HFFc6 (cell line): ENCODE data around the gene PRMT3. TPM values are rescaled to one million over a fixed set of nuclear protein-coding genes. Genes with fewer than 3 reads are reported as not detected.
"Not testable (repeated sequence)": the region's sequence is repeated elsewhere in the genome, so short reads cannot be mapped to it uniquely, and the experiment has no call there.

Experiments
- DNase-seq: peaks from one replicate; pipeline ENCODE4 v3.0.0-alpha.2; 2018
- H3K27ac Mint-ChIP-seq: 2 replicates; pipeline ENCODE4 v1.8.0; 2020; ENCODE audit warnings: mild to moderate bottlenecking, mixed read lengths
- H3K27me3 Mint-ChIP-seq: 2 replicates; pipeline ENCODE4 v1.8.0; 2021; ENCODE audit warnings: mild to moderate bottlenecking, moderate library complexity, mixed read lengths; ENCODE audit not compliant: insufficient read depth
- H3K36me3 Mint-ChIP-seq: 2 replicates; pipeline ENCODE4 v1.8.0; 2021; ENCODE audit warnings: low read depth, mixed read lengths
- H3K4me1 Mint-ChIP-seq: 2 replicates; pipeline ENCODE4 v1.8.0; 2020; ENCODE audit warnings: low read depth, mixed read lengths
- H3K4me3 Mint-ChIP-seq: 2 replicates; pipeline ENCODE4 v1.8.0; 2020; ENCODE audit warnings: mild to moderate bottlenecking, moderate library complexity, mixed read lengths
- H3K9me3 Mint-ChIP-seq: 2 replicates; pipeline ENCODE4 v1.8.0; 2020; ENCODE audit warnings: mild to moderate bottlenecking, mixed read lengths
- total RNA-seq, 6 experiments: library from RNA; stranded (reverse); fragmentation: NEBNext Ultra II Directional; extraction: Animal tissue kit (Norgen Biotek cat#: 25700); gene quantifications; 2 replicates in 1 of 6; 3 replicates in 5 of 6; pipeline ENCODE4 v1.2.3, GENCODE V29; 2021
- TF ChIP-seq, protein P1 (sequence below): fragments of 200-600 bp; sonication (generic); IDR thresholded peaks from 2 replicates; pipeline ENCODE4 v1.5.0; 2021; ENCODE audit warnings: antibody characterized with exemption, mild to moderate bottlenecking

PRMT3 gene
- total RNA-seq, 6 experiments from 2014 or later: 9.6 to 13.2 (median 12.1) TPM

DNA sequence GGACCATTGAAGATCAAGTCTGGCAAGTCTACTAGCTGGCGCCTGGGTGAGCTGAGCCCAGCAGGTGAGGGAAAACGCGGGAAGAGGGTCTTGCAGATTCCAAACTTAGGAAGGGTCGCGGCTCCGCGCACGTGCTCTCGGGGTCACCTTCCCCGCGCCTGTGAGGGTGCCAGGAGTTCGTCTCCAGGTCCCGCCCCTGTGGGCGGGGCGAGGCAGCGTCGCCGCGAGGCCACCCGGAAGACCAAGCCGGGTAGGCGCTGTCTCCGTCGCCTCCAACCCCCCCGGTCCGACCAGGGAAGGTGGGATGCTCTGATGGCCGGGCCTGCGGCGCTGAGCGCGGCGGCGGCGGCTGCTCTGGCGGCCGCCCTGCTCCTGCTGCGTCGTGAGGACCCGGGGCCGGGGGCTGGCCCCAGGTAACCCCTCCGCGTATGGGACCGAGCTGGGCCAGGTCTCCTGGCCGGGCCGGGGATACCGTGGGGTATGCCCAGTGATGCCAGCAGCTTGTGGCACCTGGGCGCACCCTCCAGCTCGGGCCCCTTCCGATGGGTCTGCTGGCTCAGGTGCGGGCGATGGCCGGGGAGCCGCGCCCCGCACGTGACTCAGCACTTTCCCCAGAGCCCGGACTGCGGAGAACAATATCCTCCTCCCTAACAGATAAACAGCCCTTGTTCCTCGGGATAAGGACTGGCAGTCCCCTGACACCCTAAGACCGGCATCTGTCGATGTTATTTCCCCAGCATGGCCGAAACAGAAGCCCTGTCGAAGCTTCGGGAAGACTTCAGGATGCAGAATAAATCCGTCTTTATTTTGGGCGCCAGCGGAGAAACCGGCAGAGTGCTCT is 23.8 kb upstream of the PRMT3 start, which contains the start of gene HTATIP2:
Gene HTATIP2 (plus strand): TSS at position 215 of the 841 bp plus-strand sequence. CDS start 524 bp downstream, at position 739.
- Mint-ChIP-seq H3K27me3 (peaks cover 1% of the 10 kb centered on the region; the same call in 1 of the 2 replicates), H3K4me1 (peaks cover 70% of the 10 kb centered on the region), H3K36me3 (peaks cover 3% of the 10 kb centered on the region; the same call in 1 of the 2 replicates), H3K4me3 (peak within 1 kb of the TSS; percentile 86), H3K9me3 (no peaks in the 10 kb centered on the region), H3K27ac (peak within 1 kb of the TSS; percentile 84)
- TF ChIP-seq, protein P1, sequence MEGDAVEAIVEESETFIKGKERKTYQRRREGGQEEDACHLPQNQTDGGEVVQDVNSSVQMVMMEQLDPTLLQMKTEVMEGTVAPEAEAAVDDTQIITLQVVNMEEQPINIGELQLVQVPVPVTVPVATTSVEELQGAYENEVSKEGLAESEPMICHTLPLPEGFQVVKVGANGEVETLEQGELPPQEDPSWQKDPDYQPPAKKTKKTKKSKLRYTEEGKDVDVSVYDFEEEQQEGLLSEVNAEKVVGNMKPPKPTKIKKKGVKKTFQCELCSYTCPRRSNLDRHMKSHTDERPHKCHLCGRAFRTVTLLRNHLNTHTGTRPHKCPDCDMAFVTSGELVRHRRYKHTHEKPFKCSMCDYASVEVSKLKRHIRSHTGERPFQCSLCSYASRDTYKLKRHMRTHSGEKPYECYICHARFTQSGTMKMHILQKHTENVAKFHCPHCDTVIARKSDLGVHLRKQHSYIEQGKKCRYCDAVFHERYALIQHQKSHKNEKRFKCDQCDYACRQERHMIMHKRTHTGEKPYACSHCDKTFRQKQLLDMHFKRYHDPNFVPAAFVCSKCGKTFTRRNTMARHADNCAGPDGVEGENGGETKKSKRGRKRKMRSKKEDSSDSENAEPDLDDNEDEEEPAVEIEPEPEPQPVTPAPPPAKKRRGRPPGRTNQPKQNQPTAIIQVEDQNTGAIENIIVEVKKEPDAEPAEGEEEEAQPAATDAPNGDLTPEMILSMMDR: no peak
- no peak for DNase-seq

DNA sequence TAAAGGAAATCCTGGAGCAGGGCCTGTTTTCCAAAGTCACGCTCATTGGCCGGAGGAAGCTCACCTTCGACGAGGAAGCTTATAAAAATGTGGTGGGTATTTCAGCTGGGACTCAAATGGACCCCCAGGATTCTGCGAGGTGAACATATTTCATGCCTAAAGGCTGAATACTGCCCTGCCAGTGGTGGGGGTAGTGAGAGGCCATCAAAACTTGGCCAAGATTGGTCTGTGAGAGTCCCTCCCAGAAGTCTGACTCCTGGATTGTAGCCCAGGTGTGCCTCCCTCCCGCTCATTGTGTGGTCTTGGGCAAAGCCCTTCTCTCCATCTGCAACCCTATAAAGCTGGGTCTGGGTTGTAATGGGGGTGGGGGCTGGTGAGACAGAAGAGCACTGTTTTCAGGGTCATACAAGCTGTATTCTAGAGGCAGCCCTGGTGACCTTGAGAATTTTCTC is 23.1 kb upstream of the PRMT3 start:
- Mint-ChIP-seq H3K36me3 (peaks cover 5% of the 10 kb centered on the region; the same call in 1 of the 2 replicates), H3K27me3 (peaks cover 1% of the 10 kb centered on the region; the same call in 1 of the 2 replicates), H3K4me3 (peak overlapping the region; percentile 86), H3K4me1 (peaks cover 74% of the 10 kb centered on the region), H3K27ac (peak overlapping the region; percentile 84), H3K9me3 (no peaks in the 10 kb centered on the region)
- TF ChIP-seq, protein P1: 0 out of 2 replicates have a peak, but pooled peaks have one; percentile 11
- DNase-seq: no peak

DNA sequence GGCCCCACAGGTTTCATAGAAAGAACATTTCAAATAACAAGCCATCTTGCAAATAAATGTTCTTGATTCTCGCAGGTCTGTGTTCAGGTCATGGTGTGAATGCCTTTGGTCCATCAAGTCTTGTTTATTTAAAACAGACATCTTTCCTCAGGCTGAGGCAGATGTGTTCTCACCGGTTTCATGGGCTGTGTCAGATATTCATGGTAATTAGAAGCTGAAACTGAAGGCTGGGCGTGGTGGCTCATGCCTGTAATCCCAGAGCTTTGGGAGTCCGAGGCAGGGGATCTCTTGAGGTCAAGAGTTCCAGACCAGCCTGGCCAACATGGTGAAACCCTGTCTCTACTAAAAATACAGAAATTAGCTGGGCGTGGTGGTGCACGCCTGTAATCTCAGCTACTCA is 22.1 kb upstream of the PRMT3 start:
- Mint-ChIP-seq H3K4me3 (peak overlapping the region; percentile 39; the same call in 1 of the 2 replicates), H3K4me1 (peaks cover 66% of the 10 kb centered on the region)
- not testable (repeated sequence) for H3K27me3 Mint-ChIP-seq, H3K27ac Mint-ChIP-seq, H3K36me3 Mint-ChIP-seq, H3K9me3 Mint-ChIP-seq, DNase-seq

DNA sequence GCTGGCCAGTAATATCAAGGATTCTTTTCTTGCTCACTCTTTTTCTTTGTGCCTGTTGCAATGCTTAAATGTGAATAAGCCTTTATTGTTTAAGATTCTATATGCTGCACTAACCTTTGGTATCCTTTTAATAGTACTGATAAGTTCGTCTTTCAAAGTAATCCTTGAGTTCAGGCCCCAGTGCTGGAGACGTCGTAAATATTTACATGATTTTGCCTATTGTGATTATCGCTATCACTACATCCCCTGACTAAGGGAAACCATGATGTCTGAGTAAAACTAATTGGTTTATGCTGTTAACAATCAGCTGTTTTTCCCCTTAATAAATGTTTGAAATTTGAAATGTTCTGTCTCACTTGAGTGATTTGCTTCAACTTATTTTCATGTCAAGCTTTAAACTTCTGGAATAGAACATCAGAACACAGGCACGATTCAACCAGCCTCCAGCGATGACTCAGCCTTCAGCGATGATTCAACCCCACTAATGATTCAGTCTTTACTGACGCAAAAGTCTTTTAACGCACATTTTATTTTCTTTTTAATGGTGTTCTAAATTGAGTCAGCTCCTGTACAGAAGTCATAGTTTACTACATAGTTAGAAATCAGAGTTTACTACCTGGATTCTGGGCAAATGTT is 20.1 kb upstream of the PRMT3 start:
- H3K36me3 Mint-ChIP-seq: peaks cover 5% of the 10 kb centered on the region; the same call in 1 of the 2 replicates
- TF ChIP-seq, protein P1: no peak
- H3K9me3 Mint-ChIP-seq: no peaks in the 10 kb centered on the region
- H3K27ac Mint-ChIP-seq: peak overlapping the region; percentile 87
- peak overlapping the region; percentile 60 for H3K4me3 Mint-ChIP-seq
- peaks cover 1% of the 10 kb centered on the region; the same call in 1 of the 2 replicates for H3K27me3 Mint-ChIP-seq
- peak; percentile 89 for DNase-seq
- H3K4me1 Mint-ChIP-seq: peaks cover 49% of the 10 kb centered on the region

DNA sequence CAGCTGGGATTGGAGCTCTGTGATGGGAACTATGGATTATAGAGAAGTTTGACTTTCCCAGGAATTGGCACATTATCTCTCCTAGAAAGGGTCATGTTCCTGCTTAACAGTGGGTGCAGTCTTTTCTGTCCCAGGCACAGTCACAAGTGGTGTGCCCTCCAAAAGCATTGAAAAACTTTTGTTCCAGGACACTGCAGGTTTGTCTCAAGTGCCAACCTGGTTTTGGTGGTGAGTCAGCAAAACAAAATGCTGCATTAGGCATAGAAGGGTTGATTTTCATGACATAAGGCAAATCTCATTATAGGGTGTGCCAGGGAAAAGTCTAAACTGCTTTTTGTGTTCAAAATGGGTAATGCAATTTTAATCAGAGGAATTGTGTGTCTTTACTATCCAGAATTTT is 19.1 kb upstream of the PRMT3 start:
- no peak for DNase-seq
- H3K9me3 Mint-ChIP-seq: no peaks in the 10 kb centered on the region
- H3K4me1 Mint-ChIP-seq: peaks cover 40% of the 10 kb centered on the region
- TF ChIP-seq, protein P1: no peak
- H3K36me3 Mint-ChIP-seq: peaks cover 5% of the 10 kb centered on the region; the same call in 1 of the 2 replicates
- H3K27me3 Mint-ChIP-seq: no peaks in the 10 kb centered on the region
- H3K4me3 Mint-ChIP-seq: peak overlapping the region; percentile 65; the same call in 1 of the 2 replicates
- peak overlapping the region; percentile 78 for H3K27ac Mint-ChIP-seq
